HepG2 (cell line): Measurements from ENCODE around the gene ITGB1. TPM values are rescaled to one million over a fixed set of nuclear protein-coding genes. Genes with fewer than 3 reads are reported as not detected.

ENCODE experiments used
- CENPT ChIP-seq: sonication (generic); formaldehyde crosslinking; IDR thresholded peaks from 2 replicates; pipeline ENCODE4 v1.8.0; 2022; ENCODE audit warnings: low read depth, mild to moderate bottlenecking, moderate library complexity, missing genetic modification reagents
- ELF3 ChIP-seq: IDR thresholded peaks from 2 replicates; pipeline ENCODE4 v1.6.1; 2016; ENCODE audit warnings: missing genetic modification reagents, missing compliant biosample characterization
- KDM1A ChIP-seq: IDR thresholded peaks from 2 replicates; pipeline ENCODE4 v1.6.1; 2016; ENCODE audit warnings: missing compliant biosample characterization
- MIER3 ChIP-seq: IDR thresholded peaks from 2 replicates; pipeline ENCODE4 v1.6.1; 2016; ENCODE audit warnings: missing compliant biosample characterization, borderline replicate concordance
- NFKB2 ChIP-seq: sonication (generic); formaldehyde crosslinking; IDR thresholded peaks from 2 replicates; pipeline ENCODE4 v1.4.0; 2020; ENCODE audit warnings: missing genetic modification reagents, borderline replicate concordance
- NRL ChIP-seq: sonication (generic); formaldehyde crosslinking; IDR thresholded peaks from 2 replicates; pipeline ENCODE4 v1.5.0; 2020; ENCODE audit warnings: missing genetic modification reagents, mild to moderate bottlenecking, moderate library complexity, borderline replicate concordance
- PTBP1 ChIP-seq: fragments of 200-400 bp; formaldehyde crosslinking; IDR thresholded peaks from 2 replicates; pipeline ENCODE4 v1.6.1; 2018; ENCODE audit warnings: low read length, low read depth; ENCODE audit not compliant: poor library complexity, severe bottlenecking
- RBM22 ChIP-seq: fragments of 200-400 bp; formaldehyde crosslinking; optimal IDR thresholded peaks from 2 replicates; pipeline ENCODE3; 2017; ENCODE audit warnings: mild to moderate bottlenecking, low read length, moderate library complexity
- ZBTB34 ChIP-seq: sonication (generic); formaldehyde crosslinking; IDR thresholded peaks from 2 replicates; pipeline ENCODE4 v1.8.0; 2022; ENCODE audit warnings: mild to moderate bottlenecking, missing genetic modification reagents
- ZFP90 ChIP-seq: sonication (generic); formaldehyde crosslinking; IDR thresholded peaks from 2 replicates; pipeline ENCODE4 v1.8.0; 2022; ENCODE audit warnings: missing genetic modification reagents, mild to moderate bottlenecking, inconsistent platforms, borderline replicate concordance
- ZNF160 ChIP-seq: sonication (generic); formaldehyde crosslinking; IDR thresholded peaks from 2 replicates; pipeline ENCODE4 v1.8.0; 2022; ENCODE audit warnings: mild to moderate bottlenecking, inconsistent platforms, missing genetic modification reagents
- ZNF251 ChIP-seq: sonication (generic); formaldehyde crosslinking; IDR thresholded peaks from 2 replicates; pipeline ENCODE4 v1.9.0; 2021; ENCODE audit warnings: mild to moderate bottlenecking, missing genetic modification reagents
- ZNF280D ChIP-seq: sonication (generic); formaldehyde crosslinking; IDR thresholded peaks from 2 replicates; pipeline ENCODE4 v1.5.1; 2020; ENCODE audit warnings: mild to moderate bottlenecking, missing genetic modification reagents
- ZNF512 ChIP-seq: sonication (generic); formaldehyde crosslinking; IDR thresholded peaks from 2 replicates; pipeline ENCODE4 v1.4.0; 2020; ENCODE audit warnings: mild to moderate bottlenecking, missing genetic modification reagents
- ZNF609 ChIP-seq: sonication (generic); formaldehyde crosslinking; IDR thresholded peaks from 2 replicates; pipeline ENCODE4 v1.4.0; 2020; ENCODE audit warnings: mild to moderate bottlenecking, missing genetic modification reagents, borderline replicate concordance
- ZNF691 ChIP-seq: sonication (generic); formaldehyde crosslinking; IDR thresholded peaks from 2 replicates; pipeline ENCODE4 v1.4.0; 2020; ENCODE audit warnings: missing genetic modification reagents, low read depth, mild to moderate bottlenecking, borderline replicate concordance
- ZNF891 ChIP-seq: sonication (generic); formaldehyde crosslinking; IDR thresholded peaks from 2 replicates; pipeline ENCODE4 v1.5.0; 2020; ENCODE audit warnings: mild to moderate bottlenecking, missing genetic modification reagents
- ZSCAN12 ChIP-seq: sonication (generic); formaldehyde crosslinking; IDR thresholded peaks from 2 replicates; pipeline ENCODE4 v1.9.0; 2021; ENCODE audit warnings: mild to moderate bottlenecking, missing genetic modification reagents
- polyA plus RNA-seq, 8 experiments: library from polyadenylated mRNA; depleted of rRNA in 3 of 8; stranded (reverse) in 7 of 8; unstranded in 1 of 8; fragments of >200 nt; fragmentation: Illumina TruSeq in 4 of 8; extraction: Trizol in 4 of 8; gene quantifications; 2 replicates each; pipeline versions ENCODE4 v1.2.1 to v1.2.3, GENCODE V29; 2011 to 2016; ENCODE audit warnings: low read depth in 4 of 8, missing spikeins in 1 of 8, mixed read lengths in 1 of 8; ENCODE audit not compliant: insufficient read depth in 1 of 8
- total RNA-seq, 5 experiments: library from RNA; depleted of rRNA; stranded (reverse); fragments of >200 nt; fragmentation: Illumina TruSeq; extraction: Trizol; gene quantifications; 2 replicates each; pipeline ENCODE4 v1.2.3, GENCODE V29; 2016; ENCODE audit warnings: low read depth in 1 of 5

ITGB1 gene
- total and polyA plus RNA-seq, 2 of the 13 experiments (the other 11 are each of a cell fraction or from before 2014, with no cell fraction given): 190 to 204 TPM

- no peak for TF ChIP-seq ZNF280D (CRISPR knock-in tag)
- TF ChIP-seq ZSCAN12 (CRISPR knock-in tag): no peak
- peak; percentile 28; the same call in 1 of the 2 replicates for TF ChIP-seq ZNF609 (CRISPR knock-in tag)
- TF ChIP-seq NFKB2 (CRISPR knock-in tag): no peak
- no peak for TF ChIP-seq RBM22
- TF ChIP-seq CENPT (CRISPR knock-in tag): no peak
- TF ChIP-seq ELF3: peak; percentile 49; the same call in 1 of the 2 replicates
- TF ChIP-seq KDM1A (CRISPR knock-in tag): no peak
- no peak for TF ChIP-seq ZBTB34 (CRISPR knock-in tag)
- no peak for TF ChIP-seq ZNF512
- TF ChIP-seq ZFP90 (CRISPR knock-in tag): no peak
- no peak for TF ChIP-seq ZNF691 (CRISPR knock-in tag)
- TF ChIP-seq PTBP1: no peak
- TF ChIP-seq ZNF251 (CRISPR knock-in tag): no peak
- no peak for TF ChIP-seq NRL (CRISPR knock-in tag)
- TF ChIP-seq MIER3 (CRISPR knock-in tag): no peak
- TF ChIP-seq ZNF891 (CRISPR knock-in tag): no peak
- TF ChIP-seq ZNF160 (CRISPR knock-in tag): no peak
These were observed 9.6 kb downstream of the ITGB1 start (continued) for GRCh38 chr10:32948451-32948850.
